SK-N-SH (cell line): Measurements from ENCODE around the gene ARHGEF7. TPM values are rescaled to one million over a fixed set of nuclear protein-coding genes. Genes with fewer than 3 reads are reported as not detected.

Source experiments
- CTCF ChIA-PET: fragments of 300-600, 350-600 bp; formaldehyde crosslinking; extraction: SDS; loops from one replicate; lab custom pipeline; 2021; lab: Yijun Ruan, JAX
- POLR2A ChIA-PET: fragments of 350-600 bp; sonication (Branson Sonifier 250); formaldehyde crosslinking; extraction: SDS; loops from one replicate; lab custom pipeline; 2020; ENCODE audit warnings: antibody characterized with exemption, inconsistent platforms; lab: Yijun Ruan, JAX
- DNase-seq: peaks from one replicate; pipeline ENCODE4 v3.0.0; 2012
- H2AFZ ChIP-seq: fragments of 200-600 bp; sonication (generic); 2 replicates; pipeline ENCODE4 v1.8.1; 2016; ENCODE audit warnings: antibody characterized with exemption, mild to moderate bottlenecking, low read depth
- H3F3A ChIP-seq: fragments of 200-600 bp; sonication (generic); replicated peaks from 2 replicates; pipeline ENCODE3; 2016; ENCODE audit warnings: antibody characterized with exemption, mild to moderate bottlenecking; ENCODE audit not compliant: insufficient read depth
- H3K27ac ChIP-seq, 2 experiments: fragments of 200-500 bp in 1 of 2; fragments of 200-600 bp in 1 of 2; sonication (Bioruptor generic) in 1 of 2; sonication (generic), shearing (Covaris generic) in 1 of 2; 2 replicates each; pipeline versions ENCODE4 v1.5.1 to v1.6.1; 2014 to 2016; ENCODE audit warnings: low read depth in 2 of 2, inconsistent platforms in 1 of 2, low read length in 1 of 2, mild to moderate bottlenecking in 1 of 2, mixed read lengths in 1 of 2
- H3K27me3 ChIP-seq: fragments of 200-600 bp; sonication (generic), shearing (Covaris generic); 2 replicates; pipeline ENCODE4 v1.6.1; 2016; ENCODE audit warnings: mixed run types; ENCODE audit not compliant: insufficient read depth
- H3K36me3 ChIP-seq, 2 experiments: fragments of 200-500 bp in 1 of 2; fragments of 200-600 bp in 1 of 2; sonication (Bioruptor generic) in 1 of 2; sonication (generic) in 1 of 2; replicated peaks in 1 of 2; 2 replicates each; pipeline versions ENCODE3 to v1.5.1; 2014 to 2016; ENCODE audit warnings: low read length in 1 of 2, mild to moderate bottlenecking in 1 of 2; ENCODE audit not compliant: insufficient read depth in 2 of 2, control insufficient read depth in 1 of 2
- H3K4me1 ChIP-seq, 2 experiments: fragments of 200-500 bp in 1 of 2; fragments of 200-600 bp in 1 of 2; sonication (Bioruptor generic) in 1 of 2; sonication (generic), shearing (Covaris generic) in 1 of 2; 2 replicates each; pipeline versions ENCODE4 v1.5.1 to v1.6.1; 2014 to 2016; ENCODE audit warnings: low read depth in 1 of 2, low read length in 1 of 2, mixed run types in 1 of 2; ENCODE audit not compliant: insufficient read depth in 2 of 2, control insufficient read depth in 1 of 2
- H3K4me2 ChIP-seq: fragments of 200-600 bp; sonication (generic), shearing (Covaris generic); 2 replicates; pipeline ENCODE4 v1.6.1; 2017; ENCODE audit warnings: mixed run types
- H3K4me3 ChIP-seq, 2 experiments: fragments of 200-500 bp in 1 of 2; fragments of 200-600 bp in 1 of 2; sonication (Bioruptor generic) in 1 of 2; sonication (generic), shearing (Covaris generic) in 1 of 2; 2 replicates each; pipeline versions ENCODE4 v1.5.1 to v1.8.1; 2014 to 2016; ENCODE audit warnings: low read depth in 2 of 2, inconsistent platforms in 1 of 2, low read length in 1 of 2, mild to moderate bottlenecking in 1 of 2, mixed read lengths in 1 of 2, moderate library complexity in 1 of 2
- H3K79me2 ChIP-seq: fragments of 200-600 bp; sonication (generic); 2 replicates; pipeline ENCODE4 v1.8.1; 2017; ENCODE audit warnings: mild to moderate bottlenecking; ENCODE audit not compliant: insufficient read depth
- H3K9ac ChIP-seq: fragments of 200-600 bp; sonication (generic); 2 replicates; pipeline ENCODE4 v1.6.1; 2017; ENCODE audit warnings: mixed run types
- H3K9me2 ChIP-seq: fragments of 200-600 bp; sonication (generic); 2 replicates; pipeline ENCODE4 v1.6.1; 2017; ENCODE audit warnings: mixed run types
- H3K9me3 ChIP-seq: fragments of 200-600 bp; sonication (generic); 2 replicates; pipeline ENCODE4 v1.6.1; 2017; ENCODE audit warnings: mixed run types, mild to moderate bottlenecking, moderate library complexity
- H4K20me1 ChIP-seq: fragments of 200-600 bp; sonication (generic); 2 replicates; pipeline ENCODE4 v1.6.1; 2017; ENCODE audit warnings: mild to moderate bottlenecking, mixed run types; ENCODE audit not compliant: insufficient read depth
- CTCF ChIP-seq: fragments of 200-600 bp; sonication (generic); IDR thresholded peaks from 2 replicates; pipeline ENCODE4 v1.6.1; 2017; ENCODE audit warnings: antibody characterized with exemption, mild to moderate bottlenecking, moderate library complexity
- EP300 ChIP-seq, 2 experiments: IDR thresholded peaks; 2 replicates each; pipeline versions ENCODE4 v1.4.0 to v1.6.1; 2012; ENCODE audit warnings: borderline replicate concordance in 1 of 2, low read depth in 1 of 2, low read length in 1 of 2
- FOSL2 ChIP-seq: IDR thresholded peaks from 2 replicates; pipeline ENCODE4 v1.4.0; 2012; ENCODE audit warnings: low read depth, mild to moderate bottlenecking, moderate library complexity, borderline replicate concordance
- FOXJ3 ChIP-seq: sonication (generic); formaldehyde crosslinking; IDR thresholded peaks from 2 replicates; pipeline ENCODE4 v1.5.1; 2020; ENCODE audit warnings: mild to moderate bottlenecking, missing genetic modification reagents
- JUND ChIP-seq: IDR thresholded peaks from 2 replicates; pipeline ENCODE4 v1.4.0; 2012
- MAX ChIP-seq: IDR thresholded peaks from 2 replicates; pipeline ENCODE4 v1.4.0; 2012; ENCODE audit warnings: low read depth
- MEF2A ChIP-seq: IDR thresholded peaks from 2 replicates; pipeline ENCODE4 v1.4.0; 2012; ENCODE audit warnings: low read depth, borderline replicate concordance
- NRF1 ChIP-seq: IDR thresholded peaks from 2 replicates; pipeline ENCODE4 v1.6.1; 2012; ENCODE audit warnings: low read depth, mild to moderate bottlenecking, low read length
- POLR2AphosphoS5 ChIP-seq: IDR thresholded peaks from 2 replicates; pipeline ENCODE4 v1.6.1; 2012; ENCODE audit warnings: low read depth, low read length
- RAD21 ChIP-seq: IDR thresholded peaks from 2 replicates; pipeline ENCODE4 v1.6.1; 2012; ENCODE audit warnings: mild to moderate bottlenecking, low read length
- RCOR1 ChIP-seq: fragments of 150-350 bp; IDR thresholded peaks from 2 replicates; pipeline ENCODE4 v1.6.1; 2017; ENCODE audit warnings: antibody characterized with exemption, low read length
- RFX5 ChIP-seq: IDR thresholded peaks from 2 replicates; pipeline ENCODE4 v1.6.1; 2012; ENCODE audit warnings: mild to moderate bottlenecking, improper control_type of control experiment, low read length
- RXRA ChIP-seq: IDR thresholded peaks from 2 replicates; pipeline ENCODE4 v1.4.0; 2012; ENCODE audit warnings: low read depth, mild to moderate bottlenecking, borderline replicate concordance
- SIN3A ChIP-seq: IDR thresholded peaks from 2 replicates; pipeline ENCODE4 v1.6.1; 2012; ENCODE audit warnings: low read depth, mild to moderate bottlenecking, low read length, moderate library complexity, borderline replicate concordance
- TAF1 ChIP-seq: IDR thresholded peaks from 2 replicates; pipeline ENCODE4 v1.6.1; 2012; ENCODE audit warnings: low read depth, mild to moderate bottlenecking, low read length, moderate library complexity, borderline replicate concordance
- TCF12 ChIP-seq: IDR thresholded peaks from 2 replicates; pipeline ENCODE4 v1.4.0; 2012
- USF1 ChIP-seq: IDR thresholded peaks from 2 replicates; pipeline ENCODE4 v1.4.0; 2012; ENCODE audit warnings: low read depth, borderline replicate concordance
- WGBS: methylation state at CpG from one replicate; pipeline ENCODE4 v1.1.6; 2017; ENCODE audit warnings: low lambda C conversion rate; 5-methylcytosine and 5-hydroxymethylcytosine counted together
- polyA plus RNA-seq, 3 experiments: library from polyadenylated mRNA; depleted of rRNA; stranded (reverse); fragments of >200 nt; gene quantifications; 2 replicates each; pipeline ENCODE4 v1.2.3, GENCODE V29; 2012

The ARHGEF7 gene
- polyA plus RNA-seq, 1 of the 3 experiments (the other 2 are of a cell fraction): 21.6 TPM

GRCh38 chr13:111115965-111116521 lies 933 bp downstream of the ARHGEF7 start (continued):
- TF ChIP-seq CTCF (no peak), TAF1 (no peak), USF1 (no peak), MAX (no peak), FOXJ3 (CRISPR knock-in tag) (no peak), JUND (no peak), TCF12 (peak; percentile 53), FOSL2 (no peak), MEF2A (no peak), EP300 (IDR thresholded peaks at IDR 0.05; ENCODE audit: borderline replicate concordance in 1 of 2, low read depth in 1 of 2, low read length in 1 of 2) (peak in 1 of 2 experiments; percentile 33; a peak in 1 of 4 replicates), POLR2AphosphoS5 (no peak), RCOR1 (no peak), SIN3A (no peak), NRF1 (no peak), RFX5 (no peak), RXRA (no peak)
- TF ChIP-seq, all 33 proteins: peak for 5

GRCh38 chr13:111116856-111117255 lies 1.7 kb downstream of the ARHGEF7 start:
- no peak overlapping the region for H2AFZ ChIP-seq
- CTCF ChIA-PET: interaction anchor here (1.6 kb wide), 1 partner anchor 49 kb away, joined by 7 read pairs; no protein-coding TSS in a partner anchor
- no peaks in the 10 kb centered on the region for H3F3A ChIP-seq
- H3K4me2 ChIP-seq: no peak overlapping the region
- no peaks in the 10 kb centered on the region for H3K9me3 ChIP-seq
- H3K9ac ChIP-seq: no peak overlapping the region
- peaks cover 0 to 32% of the 10 kb centered on the region in 2 experiments; a peak in 2 of 4 replicates for H3K4me1 ChIP-seq
- TF ChIP-seq USF1 (no peak), RAD21 (no peak)
- TF ChIP-seq, all 33 proteins: peak for 0
- Histone ChIP-seq H3K79me2 (no peaks in the 10 kb centered on the region), H3K4me3 (no peak overlapping the region), H3K36me3 (no peaks in the 10 kb centered on the region), H3K27ac (peak overlapping the region in 1 of 2 experiments; percentile 91; a peak in 2 of 4 replicates), H3K9me2 (no peaks in the 10 kb centered on the region), H4K20me1 (no peaks in the 10 kb centered on the region), H3K27me3 (peaks cover 52% of the 10 kb centered on the region)
- no peak for DNase-seq
- POLR2A ChIA-PET: interaction anchor here (1.4 kb wide), 1 partner anchor 36 kb away, joined by 4 read pairs; no protein-coding TSS in a partner anchor
- 94% methylated on average over 1 of the region's 1 CpG for WGBS
